HTERT RPE-1 (cell line): ENCODE results near the gene CNTNAP2.

Experiments
- in situ Hi-C: fragments of 300-500 bp; cut with MboI; formaldehyde crosslinking; loops from 4 replicates; pipeline ENCODE4 v1.14.3; 2020; ENCODE audit warnings: low sequenced_read_pairs

Gene CNTNAP2

DNA sequence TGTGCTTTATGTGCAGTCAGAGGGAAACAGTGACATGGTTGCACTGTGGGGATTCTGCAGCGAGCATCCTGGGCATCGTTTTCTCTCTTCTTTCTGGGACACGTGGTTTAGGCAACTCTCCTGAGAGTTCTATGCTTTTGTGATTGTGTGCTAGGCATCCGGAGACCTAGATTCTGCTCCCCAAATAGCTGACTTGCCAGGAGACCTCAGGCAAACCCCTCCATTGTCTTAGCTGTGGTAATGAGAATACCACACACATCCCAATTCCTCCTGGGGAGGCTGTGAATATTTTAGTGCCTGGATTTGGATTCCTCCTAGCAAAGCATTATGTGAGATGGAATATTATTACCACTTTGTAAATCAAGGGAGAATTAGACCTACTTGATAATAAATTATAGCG, 1862.0 kb downstream of the CNTNAP2 start:
- in situ Hi-C loops: no loop called here

DNA sequence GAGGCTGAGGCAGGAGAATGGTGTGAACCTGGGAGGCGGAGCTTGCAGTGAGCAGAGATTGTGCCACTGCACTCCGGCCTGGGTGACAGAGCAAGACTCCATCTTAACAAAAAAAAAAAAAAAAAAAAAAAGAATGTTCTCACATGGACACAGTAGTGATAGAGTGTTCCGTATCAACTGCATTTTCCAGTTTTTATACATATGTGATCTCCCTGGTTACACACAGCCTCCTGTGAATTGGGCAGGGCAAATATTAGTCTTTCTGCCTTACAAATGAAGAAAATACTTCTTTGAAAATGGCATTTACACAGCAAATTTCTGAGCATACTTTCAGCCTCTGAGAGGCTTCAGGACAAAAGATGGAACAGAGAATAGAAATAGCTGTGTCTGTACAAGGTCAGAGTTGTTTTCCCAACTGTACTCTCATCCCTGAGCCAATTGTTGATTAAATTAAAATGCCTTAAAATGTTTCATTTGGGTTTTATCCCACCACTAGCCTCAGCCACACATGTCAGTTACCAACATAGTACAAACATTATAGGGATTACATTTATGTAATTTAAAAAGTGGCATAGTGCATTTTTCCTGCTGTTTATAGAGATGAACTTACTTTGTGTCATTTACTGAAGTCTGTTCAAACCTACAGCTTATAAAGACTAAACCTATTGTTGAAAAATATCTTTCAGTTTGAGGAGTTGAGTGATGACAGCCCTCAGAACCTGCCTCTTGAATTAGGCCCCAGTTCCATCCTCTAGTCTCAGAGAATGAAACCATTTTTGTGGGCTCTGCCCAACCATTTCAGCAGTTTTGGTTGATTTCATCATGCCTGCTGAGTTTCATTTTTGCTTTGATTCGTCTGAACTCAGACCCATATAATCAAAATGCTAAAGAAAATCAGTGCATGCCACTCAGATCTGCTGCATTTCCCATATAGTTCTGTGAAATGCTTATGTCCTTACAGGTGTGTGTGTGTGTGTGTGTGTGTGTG, 1864.5 kb downstream of the CNTNAP2 start:
- in situ Hi-C loops: no loop called here

DNA sequence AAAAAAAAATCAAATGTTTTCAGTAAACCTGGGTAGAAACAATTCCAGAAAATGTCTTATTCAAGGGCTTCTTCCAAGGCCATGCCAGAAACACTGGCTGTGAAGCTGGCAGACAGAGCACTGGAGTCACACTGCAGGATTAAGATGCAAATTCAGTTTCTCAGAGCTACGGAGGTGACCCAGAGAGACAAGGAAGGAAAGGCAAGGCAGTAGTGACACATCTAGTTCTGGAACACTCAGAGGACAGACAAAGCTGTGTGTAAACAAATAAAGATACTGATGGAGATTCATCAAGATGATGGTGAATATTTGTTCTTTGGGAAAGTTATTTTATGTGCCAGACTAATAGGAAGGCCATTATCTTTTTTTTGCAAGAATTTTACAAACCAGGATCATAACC, 1865.7 kb downstream of the CNTNAP2 start:
- in situ Hi-C loops: no loop called here

DNA sequence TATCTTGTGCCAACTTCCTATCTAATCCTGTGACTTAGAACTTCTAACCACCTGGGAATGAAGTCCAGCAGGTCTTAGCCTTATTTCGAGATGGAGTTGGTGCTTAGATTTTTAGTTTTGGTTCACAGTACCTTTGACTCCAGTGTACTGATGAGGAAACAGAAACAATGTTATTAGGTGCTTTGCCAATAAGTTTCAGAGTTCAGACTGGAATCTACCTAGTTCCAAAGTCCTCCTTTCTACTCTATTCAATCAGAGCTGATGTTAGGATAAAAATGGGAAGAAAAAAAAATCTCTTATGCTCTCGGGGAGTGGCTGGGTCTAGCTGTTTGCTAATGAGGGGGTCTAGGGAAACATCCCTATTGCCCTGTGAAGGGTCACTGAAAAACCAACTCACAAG, 1867.7 kb downstream of the CNTNAP2 start:
- in situ Hi-C loops: no loop called here

DNA sequence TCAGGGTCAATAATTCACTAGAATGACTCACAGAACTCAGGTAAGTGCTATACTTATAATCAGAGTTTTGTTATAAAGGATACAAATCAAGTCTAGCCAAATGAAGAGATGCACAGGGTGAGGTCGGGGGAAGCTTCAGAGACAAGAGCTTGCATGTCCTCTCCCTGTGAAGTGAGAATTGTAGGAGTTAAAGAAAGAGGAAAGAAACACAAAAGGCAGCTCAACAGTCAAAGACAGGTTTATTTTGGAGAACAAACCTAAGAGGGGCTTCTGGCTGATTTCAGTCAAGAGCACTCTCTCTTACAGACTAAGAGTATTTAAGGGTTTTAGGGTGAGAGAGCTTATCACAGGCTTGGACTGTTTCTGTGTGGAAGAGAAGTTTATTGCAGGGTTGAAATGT, 1873.5 kb downstream of the CNTNAP2 start:
- in situ Hi-C loops: no loop called here

DNA sequence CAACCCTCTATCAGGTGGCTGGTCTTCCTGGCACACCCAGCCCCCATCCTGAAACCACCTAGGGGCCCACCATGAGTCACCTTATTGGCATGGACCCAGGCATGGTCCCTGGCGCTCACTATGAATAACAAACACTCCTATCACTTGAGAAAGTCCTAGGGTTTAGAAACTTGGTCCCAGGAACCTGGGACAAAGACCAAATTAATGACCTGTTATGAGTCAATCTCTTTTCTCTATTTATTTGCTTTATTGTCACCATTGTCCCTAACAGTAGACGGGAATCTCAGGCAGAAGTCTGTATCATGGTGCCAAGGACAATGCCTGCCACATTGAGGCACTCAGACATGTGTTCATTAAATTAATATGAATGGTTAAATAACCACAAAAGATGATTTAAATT, 1874.3 kb downstream of the CNTNAP2 start:
- in situ Hi-C loops: no loop called here

DNA sequence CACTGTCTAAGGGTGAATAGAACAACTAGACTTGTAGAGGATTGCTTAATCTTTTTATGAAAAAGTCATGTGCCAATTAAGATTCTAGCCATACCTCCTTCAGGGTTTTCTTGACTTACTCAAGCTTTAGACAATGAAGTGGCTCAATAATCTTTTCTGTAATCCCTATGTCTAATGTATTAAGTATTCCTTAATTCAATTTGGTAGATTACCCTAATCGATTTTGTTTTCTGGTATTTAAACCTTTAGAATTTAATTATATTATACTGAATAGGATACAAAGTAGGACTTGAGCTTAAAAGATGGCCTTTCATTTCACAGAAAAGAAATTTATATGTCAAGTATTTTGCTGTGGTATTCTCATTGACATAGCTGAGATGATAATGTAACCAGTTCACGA, 1876.1 kb downstream of the CNTNAP2 start:
- in situ Hi-C loops: no loop called here

DNA sequence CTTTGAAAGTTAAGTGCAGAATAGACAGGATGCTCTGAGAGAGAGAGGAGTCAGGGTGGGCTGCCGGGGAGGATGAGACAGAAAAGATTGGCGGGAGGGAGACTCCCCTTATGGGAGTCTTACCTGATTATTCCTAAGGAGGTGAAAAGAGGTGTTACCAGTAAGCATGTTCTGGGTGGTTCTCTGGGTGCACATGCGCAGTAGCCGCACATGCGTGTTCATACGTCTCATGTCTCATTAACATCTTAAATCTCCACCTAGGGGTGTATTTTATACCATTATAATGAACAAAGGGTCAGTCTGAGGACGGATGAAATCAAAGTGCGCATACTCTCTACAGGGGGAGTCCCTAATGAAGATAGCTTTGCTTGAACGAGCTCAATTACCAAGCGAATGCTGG, 1881.0 kb downstream of the CNTNAP2 start:
- in situ Hi-C loops: no loop called here

DNA sequence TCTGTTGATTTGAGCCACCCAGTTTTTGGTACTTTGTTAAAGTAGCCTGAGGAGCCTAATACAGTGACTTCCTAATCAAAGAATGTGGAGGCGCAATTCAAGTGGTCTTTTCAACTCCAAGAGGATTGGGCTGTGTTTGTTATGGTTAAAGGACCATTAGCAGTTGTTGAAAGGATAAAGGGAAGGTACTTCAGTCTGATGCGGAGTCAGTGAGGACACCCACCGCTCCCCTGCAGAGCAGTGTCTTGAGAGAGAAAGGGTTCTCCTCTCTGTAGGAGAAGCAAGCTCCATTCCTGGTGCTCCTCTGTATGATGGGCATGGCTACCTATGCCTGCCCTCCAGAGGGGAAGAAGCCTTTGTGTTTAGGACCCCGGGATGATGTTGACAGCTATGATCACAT, 1883.4 kb downstream of the CNTNAP2 start:
- in situ Hi-C loops: no loop called here

DNA sequence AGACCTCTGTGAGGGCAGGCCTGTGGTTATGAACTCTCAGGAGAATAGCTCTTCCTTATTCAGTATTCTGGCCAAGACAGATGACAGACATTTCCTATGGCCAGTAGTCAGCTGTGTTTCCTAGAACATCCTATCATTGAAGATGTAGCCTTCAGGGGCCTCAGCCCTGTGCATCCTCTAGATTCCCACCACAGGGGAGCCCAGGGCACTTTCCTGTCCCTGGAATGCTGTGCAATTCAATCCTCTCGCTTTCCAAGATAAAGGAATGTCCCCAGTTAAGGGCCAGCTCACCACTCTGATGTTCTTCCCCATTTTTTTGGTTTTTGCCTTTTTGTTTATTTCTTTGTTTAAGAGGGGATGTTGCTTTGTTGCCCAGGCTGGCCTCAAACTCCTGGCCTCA, 1895.2 kb downstream of the CNTNAP2 start:
- in situ Hi-C loops: no loop called here

DNA sequence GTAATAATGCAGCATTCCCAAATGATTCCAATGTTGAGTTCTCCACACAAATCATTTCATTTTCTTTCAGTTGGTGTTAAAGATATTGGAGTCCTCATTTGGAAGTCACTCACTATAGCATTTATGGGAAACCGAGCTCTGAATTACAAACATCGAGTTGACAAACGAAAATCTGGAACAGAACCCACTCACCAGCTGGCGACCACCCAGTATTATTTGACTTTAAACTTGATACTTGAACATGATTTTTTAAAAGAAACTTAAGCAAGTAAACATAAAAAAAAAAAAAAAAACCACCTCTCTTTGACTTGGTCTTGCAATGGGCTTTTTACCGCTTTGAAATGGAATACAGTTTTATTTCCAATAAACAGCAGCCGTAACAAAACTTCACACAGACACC, 1897.4 kb downstream of the CNTNAP2 start:
- in situ Hi-C loops: no loop called here

DNA sequence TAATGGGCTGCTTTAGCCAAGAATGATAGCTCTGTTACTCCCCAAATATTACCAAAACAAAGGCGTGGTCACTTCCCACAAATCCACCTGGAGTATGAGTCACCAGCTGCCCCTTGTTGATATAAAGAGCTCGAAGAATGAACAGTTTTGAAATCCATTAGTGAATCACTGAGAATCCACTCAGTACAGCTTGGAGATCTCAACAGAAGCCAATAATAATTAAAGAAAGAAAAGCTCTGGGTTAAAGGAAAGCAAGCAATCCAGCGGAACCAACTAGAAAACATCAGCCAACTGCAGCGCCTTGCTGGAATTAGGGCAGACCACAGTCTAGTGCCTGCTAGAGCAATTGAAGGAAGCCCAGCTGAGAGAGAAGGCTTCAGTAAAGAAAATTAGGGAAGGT, 1897.9 kb downstream of the CNTNAP2 start:
- in situ Hi-C loops: no loop called here

DNA sequence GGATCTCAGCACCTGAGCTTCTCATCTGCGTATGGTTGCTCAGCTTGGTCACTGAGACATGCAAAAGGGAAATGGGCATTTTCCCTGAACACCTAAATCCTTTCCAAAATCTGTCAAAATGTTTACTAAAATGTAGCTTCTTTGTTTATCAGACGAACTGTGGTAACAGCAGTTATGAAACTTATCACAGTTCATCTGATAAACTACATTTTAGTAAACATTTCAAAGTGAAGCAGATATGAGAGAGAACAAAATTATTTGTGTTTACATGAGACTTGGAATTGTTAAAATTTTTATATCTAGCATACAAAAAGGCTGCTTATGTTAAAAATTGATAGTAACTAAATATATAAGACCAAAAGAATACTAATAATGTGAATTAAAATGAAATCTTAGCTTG, 1900.5 kb downstream of the CNTNAP2 start:
- in situ Hi-C loops: no loop called here

DNA sequence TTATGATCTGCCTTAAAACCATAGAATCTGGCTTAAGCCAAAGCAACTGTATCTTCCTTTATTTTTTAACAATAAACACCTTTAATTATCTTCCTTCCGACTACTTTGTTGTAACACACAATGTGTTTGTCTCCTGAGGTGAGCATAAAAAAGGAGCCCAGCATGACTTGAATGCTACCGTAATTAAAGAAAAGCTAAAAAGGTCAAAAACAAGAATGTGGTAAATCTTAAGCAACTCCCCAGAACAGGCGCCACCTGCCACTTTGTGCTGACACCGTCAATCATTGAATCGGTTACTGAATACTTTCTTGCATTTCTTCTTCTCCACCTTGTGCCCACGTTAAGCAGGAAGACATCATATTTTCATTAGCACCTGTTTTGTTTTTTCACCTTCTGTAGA, 1904.1 kb downstream of the CNTNAP2 start:
- in situ Hi-C loops: no loop called here

DNA sequence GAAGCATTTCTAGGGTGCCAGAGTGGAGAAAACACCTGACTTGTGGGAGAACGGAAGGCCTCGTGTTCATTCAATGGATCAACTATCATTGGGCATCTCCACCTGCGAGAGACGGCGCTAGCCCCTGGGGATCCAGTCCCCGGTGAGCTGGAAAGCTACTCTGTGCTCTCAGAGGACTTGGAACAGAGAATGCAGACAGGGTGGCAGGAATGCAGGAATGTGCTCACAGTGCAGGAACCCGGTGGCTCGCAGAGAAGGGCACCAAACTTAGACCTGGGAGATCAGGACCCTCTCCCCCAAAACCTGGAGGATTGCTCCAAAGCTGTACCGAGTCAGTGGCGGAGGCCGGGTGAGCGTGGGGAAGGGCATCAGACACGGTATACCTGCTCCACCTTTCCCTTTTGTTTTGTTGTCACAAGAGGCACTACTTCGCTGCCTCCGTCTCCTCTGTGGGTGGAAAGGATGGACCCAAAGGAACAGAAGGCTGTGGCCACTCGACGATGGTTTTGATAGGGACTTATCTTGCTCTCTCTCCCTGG, 1905.0 kb downstream of the CNTNAP2 start:
- in situ Hi-C loops: no loop called here

DNA sequence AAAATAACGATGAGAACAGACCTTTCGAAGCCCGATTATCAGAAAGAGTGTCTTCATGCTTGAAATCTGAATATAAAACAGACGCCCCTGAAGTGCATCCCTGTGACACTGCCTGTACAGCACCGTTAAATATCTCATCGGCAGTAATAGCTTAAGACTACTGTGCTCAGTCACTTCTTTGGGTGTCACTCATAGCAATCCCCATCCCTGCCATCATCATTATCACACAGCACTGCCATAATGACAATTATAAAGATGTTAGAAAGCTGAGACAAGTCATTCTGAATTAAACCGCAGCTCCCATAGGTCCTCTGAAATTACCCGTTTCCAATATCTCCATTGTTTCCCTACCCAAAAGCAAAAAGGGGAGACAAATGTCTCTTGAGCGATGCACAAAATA, 1906.2 kb downstream of the CNTNAP2 start:
- in situ Hi-C loops: no loop called here

DNA sequence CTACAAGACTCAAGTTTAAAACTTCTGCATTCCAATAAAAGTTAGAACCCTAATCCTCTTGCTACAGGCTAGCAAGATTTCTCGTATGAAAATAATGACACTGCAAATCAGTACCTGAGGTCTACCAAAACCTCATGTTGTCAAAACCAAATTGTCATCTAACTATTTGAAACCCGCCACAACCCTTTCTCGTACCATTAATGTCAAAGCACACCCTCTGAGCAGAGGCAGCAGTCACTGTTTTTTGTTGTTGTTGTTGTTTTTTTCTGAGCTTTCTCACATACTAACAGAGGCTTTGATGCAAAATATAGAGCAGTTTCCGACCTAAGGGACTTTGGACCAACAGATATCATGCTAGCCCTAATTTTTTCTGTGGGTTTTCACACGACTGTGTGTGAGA, 1910.1 kb downstream of the CNTNAP2 start:
- in situ Hi-C loops: no loop called here

DNA sequence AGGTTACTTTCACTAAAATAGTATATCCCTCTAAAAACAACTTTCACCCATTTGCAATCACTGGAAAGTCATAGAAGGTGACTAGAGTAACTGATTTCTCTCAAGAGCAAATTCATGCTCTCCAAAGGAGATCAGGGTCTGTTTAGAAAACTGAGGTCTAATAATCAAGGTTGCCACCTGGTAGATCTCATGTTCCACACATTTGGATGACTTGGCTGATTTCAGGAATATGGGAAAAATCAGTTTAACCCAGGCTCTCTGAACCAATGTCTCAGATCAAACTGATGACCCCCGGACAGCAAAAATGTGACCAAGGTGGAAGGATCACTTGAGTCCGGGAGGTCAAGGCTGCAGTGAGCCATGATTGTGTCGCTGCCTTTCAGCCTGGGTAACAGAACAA, 1911.6 kb downstream of the CNTNAP2 start:
- in situ Hi-C loops: no loop called here

DNA sequence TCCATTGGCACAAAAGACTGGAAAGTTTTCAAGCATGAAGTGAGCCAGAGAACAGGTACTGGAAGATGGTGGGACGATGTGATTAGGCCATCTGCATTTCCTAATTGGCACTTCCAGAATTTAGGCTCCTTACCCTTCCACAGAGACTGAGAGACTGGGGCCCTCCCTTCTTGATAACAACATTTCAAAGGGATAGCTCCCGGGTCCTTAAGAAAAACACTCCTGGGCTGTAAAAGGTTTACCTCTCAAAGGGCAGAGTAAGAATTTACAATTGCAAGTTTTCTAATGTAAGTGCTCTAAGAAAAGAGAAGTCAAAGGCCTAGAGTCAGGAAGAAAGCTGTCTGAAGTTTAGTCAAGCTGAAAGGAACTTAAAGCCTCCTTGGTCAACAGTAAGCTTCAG, 1914.4 kb downstream of the CNTNAP2 start:
- in situ Hi-C loops: no loop called here

DNA sequence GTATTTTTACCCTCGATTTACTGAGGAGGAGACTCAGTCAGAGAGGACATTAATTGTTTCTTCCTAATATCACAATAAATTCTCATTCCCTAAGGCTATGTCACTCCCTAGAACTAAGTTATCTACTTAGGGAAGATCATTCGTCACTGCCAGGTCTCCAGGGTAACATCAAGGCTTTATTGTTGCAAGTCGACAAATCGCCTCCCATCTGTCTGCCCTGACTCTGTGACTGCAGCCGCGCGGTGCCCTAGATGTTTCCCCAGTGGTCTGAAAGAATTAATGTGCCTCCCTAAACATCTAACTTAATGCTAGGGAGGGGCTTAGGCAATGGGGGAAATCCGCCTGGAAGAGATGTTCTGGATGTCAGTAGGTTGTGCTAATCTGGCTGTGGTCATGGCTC, 1915.2 kb downstream of the CNTNAP2 start:
- in situ Hi-C loops: no loop called here

DNA sequence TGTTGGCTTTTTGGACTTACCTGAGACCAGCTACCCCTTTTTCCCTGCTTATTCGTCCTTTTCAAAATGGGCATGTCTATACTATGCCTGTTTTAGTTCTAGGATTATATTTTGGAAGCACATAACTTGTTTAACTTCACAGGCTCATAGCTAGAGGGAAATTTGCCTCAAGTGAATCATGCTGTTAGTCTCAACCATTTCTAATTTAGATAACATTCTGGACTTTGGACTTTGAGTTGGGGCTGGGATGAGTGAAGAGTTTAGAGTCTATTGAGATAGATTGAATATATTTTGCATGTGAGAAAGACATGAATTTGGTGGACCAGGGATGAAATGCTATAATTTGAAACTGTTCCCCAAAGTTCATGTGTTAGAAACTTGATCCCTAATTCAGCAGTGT, 1919.3 kb downstream of the CNTNAP2 start:
- in situ Hi-C loops: no loop called here

DNA sequence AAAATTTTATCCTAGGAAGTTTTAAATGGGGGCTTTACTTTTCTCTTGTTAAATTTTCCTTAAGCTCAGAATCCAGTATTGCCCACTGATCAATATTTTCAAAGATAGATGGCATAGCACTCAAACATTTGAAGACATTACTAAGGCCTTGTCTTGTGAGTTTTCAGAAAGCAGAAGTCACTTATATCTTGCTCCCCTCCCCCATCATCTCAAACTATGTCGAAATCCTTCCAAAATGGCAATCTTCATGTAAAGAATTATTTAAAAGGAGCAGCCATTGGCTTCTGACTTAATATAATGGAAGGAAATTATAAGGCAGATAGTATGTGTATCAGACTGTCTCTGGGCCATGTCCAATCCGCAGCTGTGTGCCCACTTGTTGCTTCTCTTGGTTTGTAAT, 1920.4 kb downstream of the CNTNAP2 start:
- in situ Hi-C loops: no loop called here

DNA sequence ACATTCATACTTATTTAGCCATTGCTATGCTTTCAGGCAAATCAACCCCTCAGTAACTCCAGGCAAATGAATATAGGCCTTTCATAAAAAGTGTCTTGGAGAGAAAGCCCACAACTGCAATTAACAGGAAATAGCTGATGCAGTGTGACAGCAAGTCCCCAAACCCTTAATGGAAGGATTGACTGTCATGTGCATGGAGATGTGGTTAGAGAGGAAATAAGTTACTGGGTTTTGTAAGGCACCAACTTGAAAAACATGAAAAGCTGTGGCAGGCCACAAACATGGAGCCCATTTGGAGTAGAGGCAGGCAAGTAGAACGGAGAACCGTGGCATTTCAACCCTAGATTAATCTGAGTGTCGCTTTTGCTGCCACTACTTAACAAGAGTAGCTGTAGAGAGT, 1924.6 kb downstream of the CNTNAP2 start:
- in situ Hi-C loops: no loop called here
